22Rv1 (cell line): Measurements from ENCODE around the gene PLCH2.

ENCODE experiments used
- ZFX ChIP-seq: fragments of 450-650 bp; IDR thresholded peaks from 2 replicates; pipeline ENCODE4 v1.6.1; 2017; ENCODE audit warnings: antibody characterized with exemption, borderline replicate concordance
- TF ChIP-seq, protein P1 (sequence below): fragments of 450-650 bp; IDR thresholded peaks from 2 replicates; pipeline ENCODE4 v1.5.1; 2017; ENCODE audit warnings: mild to moderate bottlenecking

DNA sequence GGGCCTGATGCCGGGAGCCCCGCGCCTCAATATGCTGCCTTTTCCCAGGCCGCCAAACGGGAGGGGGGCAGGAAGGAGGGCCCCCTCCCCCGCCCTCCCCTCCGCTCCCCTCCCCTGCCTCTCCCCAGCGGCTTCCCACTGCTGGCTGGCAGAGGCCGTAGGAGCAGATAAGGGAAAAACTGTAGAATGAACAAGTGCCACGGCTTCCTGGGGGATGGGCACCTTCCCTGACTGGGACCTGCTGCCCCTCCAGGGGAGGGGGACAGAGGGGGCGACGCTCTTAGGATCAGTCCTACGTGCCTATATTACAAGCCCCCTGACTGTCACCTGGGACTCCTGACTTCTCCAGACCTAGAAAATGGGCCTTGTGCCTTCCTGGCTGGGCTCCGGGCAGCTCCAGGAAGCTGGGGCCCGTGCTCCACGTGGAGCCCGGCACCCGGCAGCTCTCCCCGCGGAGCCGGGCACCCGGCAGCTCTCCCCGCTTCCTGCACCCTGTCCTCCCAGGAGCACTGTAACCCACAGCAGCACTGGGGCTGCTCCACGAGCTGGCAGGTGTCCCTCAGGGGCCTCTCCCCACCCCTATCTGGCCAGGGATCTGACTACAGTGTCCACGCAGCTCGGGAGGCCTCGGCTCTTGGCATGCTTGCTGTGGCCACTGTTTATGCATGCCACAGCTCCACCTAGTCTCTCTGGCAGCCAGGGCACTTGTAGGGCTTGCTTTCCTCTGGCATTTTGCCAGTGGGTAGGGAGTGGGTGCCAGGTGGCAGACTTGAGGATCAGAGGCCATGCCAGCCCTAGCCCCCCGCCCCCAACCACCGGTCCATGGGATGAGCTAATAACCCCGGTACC, 54.6 kb downstream of the PLCH2 start:
- TF ChIP-seq, protein P1, sequence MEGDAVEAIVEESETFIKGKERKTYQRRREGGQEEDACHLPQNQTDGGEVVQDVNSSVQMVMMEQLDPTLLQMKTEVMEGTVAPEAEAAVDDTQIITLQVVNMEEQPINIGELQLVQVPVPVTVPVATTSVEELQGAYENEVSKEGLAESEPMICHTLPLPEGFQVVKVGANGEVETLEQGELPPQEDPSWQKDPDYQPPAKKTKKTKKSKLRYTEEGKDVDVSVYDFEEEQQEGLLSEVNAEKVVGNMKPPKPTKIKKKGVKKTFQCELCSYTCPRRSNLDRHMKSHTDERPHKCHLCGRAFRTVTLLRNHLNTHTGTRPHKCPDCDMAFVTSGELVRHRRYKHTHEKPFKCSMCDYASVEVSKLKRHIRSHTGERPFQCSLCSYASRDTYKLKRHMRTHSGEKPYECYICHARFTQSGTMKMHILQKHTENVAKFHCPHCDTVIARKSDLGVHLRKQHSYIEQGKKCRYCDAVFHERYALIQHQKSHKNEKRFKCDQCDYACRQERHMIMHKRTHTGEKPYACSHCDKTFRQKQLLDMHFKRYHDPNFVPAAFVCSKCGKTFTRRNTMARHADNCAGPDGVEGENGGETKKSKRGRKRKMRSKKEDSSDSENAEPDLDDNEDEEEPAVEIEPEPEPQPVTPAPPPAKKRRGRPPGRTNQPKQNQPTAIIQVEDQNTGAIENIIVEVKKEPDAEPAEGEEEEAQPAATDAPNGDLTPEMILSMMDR = no peak
- TF ChIP-seq ZFX = no peak
